C4-2B (cell line): ENCODE results near the gene LACTBL1.

ENCODE experiments used
- ZFX ChIP-seq: fragments of 450-650 bp; IDR thresholded peaks from 2 replicates; pipeline ENCODE4 v1.6.1; 2017
- TF ChIP-seq, protein P1 (sequence below): fragments of 450-650 bp; conservative IDR thresholded peaks from 2 replicates; pipeline ENCODE4 v1.5.1; 2017; ENCODE audit warnings: mild to moderate bottlenecking

DNA sequence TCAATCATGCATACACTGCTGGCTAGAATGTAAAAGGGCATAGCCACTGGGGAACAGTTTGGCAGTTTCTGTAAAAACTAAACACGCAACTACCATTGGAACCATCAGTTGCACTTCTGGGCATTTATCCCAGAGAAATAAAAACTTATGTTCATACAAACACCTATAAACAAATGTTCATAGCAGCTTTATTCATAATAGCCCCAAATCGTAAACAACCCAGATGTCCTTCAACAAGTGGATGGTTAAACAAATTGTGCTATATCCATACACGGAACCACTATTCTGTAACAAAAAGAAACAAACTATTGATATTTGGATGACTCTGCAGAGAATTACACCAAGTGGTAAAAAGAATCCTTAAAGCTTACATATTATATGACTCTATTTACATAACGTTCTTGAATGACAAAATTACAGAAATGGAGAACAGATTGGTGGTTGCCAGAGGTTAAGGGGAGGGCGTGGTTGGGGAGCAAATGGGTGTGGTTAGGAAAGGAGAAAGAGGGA lies 22.8 kb downstream of the LACTBL1 start:
- TF ChIP-seq, protein P1, sequence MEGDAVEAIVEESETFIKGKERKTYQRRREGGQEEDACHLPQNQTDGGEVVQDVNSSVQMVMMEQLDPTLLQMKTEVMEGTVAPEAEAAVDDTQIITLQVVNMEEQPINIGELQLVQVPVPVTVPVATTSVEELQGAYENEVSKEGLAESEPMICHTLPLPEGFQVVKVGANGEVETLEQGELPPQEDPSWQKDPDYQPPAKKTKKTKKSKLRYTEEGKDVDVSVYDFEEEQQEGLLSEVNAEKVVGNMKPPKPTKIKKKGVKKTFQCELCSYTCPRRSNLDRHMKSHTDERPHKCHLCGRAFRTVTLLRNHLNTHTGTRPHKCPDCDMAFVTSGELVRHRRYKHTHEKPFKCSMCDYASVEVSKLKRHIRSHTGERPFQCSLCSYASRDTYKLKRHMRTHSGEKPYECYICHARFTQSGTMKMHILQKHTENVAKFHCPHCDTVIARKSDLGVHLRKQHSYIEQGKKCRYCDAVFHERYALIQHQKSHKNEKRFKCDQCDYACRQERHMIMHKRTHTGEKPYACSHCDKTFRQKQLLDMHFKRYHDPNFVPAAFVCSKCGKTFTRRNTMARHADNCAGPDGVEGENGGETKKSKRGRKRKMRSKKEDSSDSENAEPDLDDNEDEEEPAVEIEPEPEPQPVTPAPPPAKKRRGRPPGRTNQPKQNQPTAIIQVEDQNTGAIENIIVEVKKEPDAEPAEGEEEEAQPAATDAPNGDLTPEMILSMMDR, result no peak
- TF ChIP-seq ZFX, result no peak
